Measurements from ENCODE around the gene TRIM31.

The TRIM31 gene

DNA sequence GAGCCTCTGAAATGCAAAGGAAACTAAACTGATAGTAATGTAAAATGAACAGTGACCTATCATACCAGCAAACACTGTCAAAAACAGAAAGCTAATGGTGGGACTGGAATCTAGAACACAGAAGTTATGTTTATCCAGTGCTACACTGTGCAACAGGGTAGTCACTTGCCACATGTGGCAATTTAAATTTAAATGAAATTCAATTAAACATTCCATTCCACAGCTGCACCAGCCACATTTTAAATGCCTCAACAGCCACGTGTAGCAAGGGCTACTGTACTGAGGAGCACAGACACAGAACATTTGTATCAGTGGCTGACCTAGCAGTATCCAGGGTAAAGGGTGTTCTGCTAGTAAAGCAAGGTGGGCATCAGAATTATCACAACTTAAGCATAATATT, 57.4 kb downstream of the TRIM31 start:
- Histone ChIP-seq H3K36me3 (peaks cover 3% of the 10 kb centered on the region), H3K27ac (no peak overlapping the region), H3K9me3 (ENCODE audit: severe bottlenecking) (no peaks in the 10 kb centered on the region), H3K27me3 (ENCODE audit: insufficient read depth, low read depth, severe bottlenecking) (no peaks in the 10 kb centered on the region), H3K4me3 (ENCODE audit: low read depth, low read length) (no peak overlapping the region)
- no peak for DNase-seq
- TF ChIP-seq, protein P1, sequence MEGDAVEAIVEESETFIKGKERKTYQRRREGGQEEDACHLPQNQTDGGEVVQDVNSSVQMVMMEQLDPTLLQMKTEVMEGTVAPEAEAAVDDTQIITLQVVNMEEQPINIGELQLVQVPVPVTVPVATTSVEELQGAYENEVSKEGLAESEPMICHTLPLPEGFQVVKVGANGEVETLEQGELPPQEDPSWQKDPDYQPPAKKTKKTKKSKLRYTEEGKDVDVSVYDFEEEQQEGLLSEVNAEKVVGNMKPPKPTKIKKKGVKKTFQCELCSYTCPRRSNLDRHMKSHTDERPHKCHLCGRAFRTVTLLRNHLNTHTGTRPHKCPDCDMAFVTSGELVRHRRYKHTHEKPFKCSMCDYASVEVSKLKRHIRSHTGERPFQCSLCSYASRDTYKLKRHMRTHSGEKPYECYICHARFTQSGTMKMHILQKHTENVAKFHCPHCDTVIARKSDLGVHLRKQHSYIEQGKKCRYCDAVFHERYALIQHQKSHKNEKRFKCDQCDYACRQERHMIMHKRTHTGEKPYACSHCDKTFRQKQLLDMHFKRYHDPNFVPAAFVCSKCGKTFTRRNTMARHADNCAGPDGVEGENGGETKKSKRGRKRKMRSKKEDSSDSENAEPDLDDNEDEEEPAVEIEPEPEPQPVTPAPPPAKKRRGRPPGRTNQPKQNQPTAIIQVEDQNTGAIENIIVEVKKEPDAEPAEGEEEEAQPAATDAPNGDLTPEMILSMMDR (IDR thresholded peaks at IDR 0.05; ENCODE audit: low read depth, low read length), result no peak

DNA sequence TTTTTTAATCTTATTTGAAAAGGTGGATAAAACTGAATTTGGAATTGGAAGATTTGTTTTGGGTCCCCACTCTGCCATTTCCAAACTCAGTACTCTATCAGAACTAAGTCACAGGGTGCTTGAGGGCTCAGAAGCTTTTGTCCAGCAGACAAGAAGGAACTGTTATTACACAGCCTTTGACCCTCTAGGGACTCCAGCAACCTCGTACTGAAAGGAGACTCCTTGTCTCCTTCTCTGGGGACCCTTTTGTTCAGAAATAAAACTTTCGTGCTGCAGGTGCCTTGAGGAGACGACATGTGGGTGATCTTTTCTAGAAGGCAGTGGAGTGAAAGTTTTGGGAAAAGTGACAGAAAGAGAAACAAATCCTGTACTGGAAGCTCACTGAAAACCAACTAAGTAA, 59.2 kb downstream of the TRIM31 start:
- TF ChIP-seq, protein P1 (IDR thresholded peaks at IDR 0.05; ENCODE audit: low read depth, low read length), result no peak
- H3K27ac ChIP-seq, result no peak overlapping the region
- H3K4me3 ChIP-seq (ENCODE audit: low read depth, low read length), result no peak overlapping the region
- no peaks in the 10 kb centered on the region for H3K27me3 ChIP-seq (ENCODE audit: insufficient read depth, low read depth, severe bottlenecking)
- H3K36me3 ChIP-seq, result peaks cover 3% of the 10 kb centered on the region; the same call in 1 of the 2 replicates
- H3K9me3 ChIP-seq (ENCODE audit: severe bottlenecking), result no peaks in the 10 kb centered on the region
- DNase-seq, result no peak

All from WERI-Rb-1 (cell line).